ENCODE data around the gene GATA5.

GATA5 gene

GRCh38 chr20:62470001-62470400 lies 5.8 kb downstream of the GATA5 start:
- no peak for DNase-seq

- DNase-seq = no peak
These were observed 6.4 kb downstream of the GATA5 start for GRCh38 chr20:62469352-62469751.

- DNase-seq = no peak
These were observed 8.8 kb downstream of the GATA5 start for GRCh38 chr20:62466806-62467537.

GRCh38 chr20:62466072-62466760 lies 9.6 kb downstream of the GATA5 start:
- DNase-seq = no peak

GRCh38 chr20:62464990-62465389 lies 10.8 kb downstream of the GATA5 start:
- DNase-seq = no peak

GRCh38 chr20:62464425-62464770 lies 11.4 kb downstream of the GATA5 start:
- no peak for DNase-seq

GRCh38 chr20:62463651-62464424 lies 12.0 kb downstream of the GATA5 start:
- DNase-seq = no peak

GRCh38 chr20:62462976-62463592 lies 12.7 kb downstream of the GATA5 start:
- no peak for DNase-seq

GRCh38 chr20:62461834-62462233 lies 14.0 kb downstream of the GATA5 start:
- no peak for DNase-seq

GRCh38 chr20:62461157-62461556 lies 14.6 kb downstream of the GATA5 start:
- DNase-seq = no peak

GRCh38 chr20:62460678-62461077 lies 15.1 kb downstream of the GATA5 start:
- DNase-seq = no peak

GRCh38 chr20:62459488-62459887 lies 16.3 kb downstream of the GATA5 start:
- DNase-seq = no peak

- no peak for DNase-seq
These were observed 17.2 kb downstream of the GATA5 start for GRCh38 chr20:62458275-62459251.

- DNase-seq = no peak
These were observed 18.0 kb downstream of the GATA5 start for GRCh38 chr20:62457831-62458230.

GRCh38 chr20:62457098-62457497 lies 18.7 kb downstream of the GATA5 start:
- DNase-seq = no peak

GRCh38 chr20:62455929-62456328 lies 19.9 kb downstream of the GATA5 start:
- no peak for DNase-seq

- DNase-seq = no peak
These were observed 20.7 kb downstream of the GATA5 start for GRCh38 chr20:62454904-62455636.

GRCh38 chr20:62453186-62453808 lies 22.5 kb downstream of the GATA5 start:
- DNase-seq = no peak

- no peak for DNase-seq
These were observed 23.2 kb downstream of the GATA5 start for GRCh38 chr20:62452475-62453095.

- DNase-seq = no peak
These were observed 23.8 kb downstream of the GATA5 start for GRCh38 chr20:62451970-62452369.
